ENCODE results near the gene DNMT3L.

The DNMT3L gene

DNA sequence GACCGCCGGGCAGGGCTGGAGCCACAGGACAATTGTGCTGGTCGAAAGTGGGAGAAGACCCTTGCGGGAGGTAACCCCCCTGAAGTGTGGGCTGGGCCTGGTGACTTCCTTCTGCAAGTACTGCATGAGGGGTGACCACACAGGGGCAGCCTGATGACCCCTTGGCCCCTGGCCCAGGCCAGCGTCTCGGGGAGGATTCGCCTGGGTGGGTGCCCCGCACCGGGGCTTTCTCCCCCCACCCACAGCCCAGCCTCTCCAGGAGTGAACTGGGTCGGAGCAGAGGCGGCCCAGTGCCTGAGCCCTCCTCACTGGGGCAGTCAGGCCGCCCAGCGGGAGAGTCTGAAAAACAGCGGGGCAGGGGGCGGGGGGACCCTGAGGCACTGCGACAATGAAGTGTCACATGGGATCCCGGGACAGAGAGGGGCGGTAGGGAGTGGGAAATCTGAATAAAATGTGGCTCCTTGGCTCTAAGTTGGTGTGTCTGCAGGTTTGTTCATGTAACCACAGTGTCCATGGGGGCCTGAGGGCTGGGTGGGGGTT is 1.6 kb upstream of the DNMT3L start:
- no peak for DNase-seq
- POLR2A ChIA-PET = interaction anchor here (0.8 kb wide), 1 partner anchor 1729 kb away, joined by 7 read pairs; no protein-coding TSS in a partner anchor
- 91% methylated on average over 12 of the region's 18 CpGs for WGBS (ENCODE audit: insufficient coverage)

DNA sequence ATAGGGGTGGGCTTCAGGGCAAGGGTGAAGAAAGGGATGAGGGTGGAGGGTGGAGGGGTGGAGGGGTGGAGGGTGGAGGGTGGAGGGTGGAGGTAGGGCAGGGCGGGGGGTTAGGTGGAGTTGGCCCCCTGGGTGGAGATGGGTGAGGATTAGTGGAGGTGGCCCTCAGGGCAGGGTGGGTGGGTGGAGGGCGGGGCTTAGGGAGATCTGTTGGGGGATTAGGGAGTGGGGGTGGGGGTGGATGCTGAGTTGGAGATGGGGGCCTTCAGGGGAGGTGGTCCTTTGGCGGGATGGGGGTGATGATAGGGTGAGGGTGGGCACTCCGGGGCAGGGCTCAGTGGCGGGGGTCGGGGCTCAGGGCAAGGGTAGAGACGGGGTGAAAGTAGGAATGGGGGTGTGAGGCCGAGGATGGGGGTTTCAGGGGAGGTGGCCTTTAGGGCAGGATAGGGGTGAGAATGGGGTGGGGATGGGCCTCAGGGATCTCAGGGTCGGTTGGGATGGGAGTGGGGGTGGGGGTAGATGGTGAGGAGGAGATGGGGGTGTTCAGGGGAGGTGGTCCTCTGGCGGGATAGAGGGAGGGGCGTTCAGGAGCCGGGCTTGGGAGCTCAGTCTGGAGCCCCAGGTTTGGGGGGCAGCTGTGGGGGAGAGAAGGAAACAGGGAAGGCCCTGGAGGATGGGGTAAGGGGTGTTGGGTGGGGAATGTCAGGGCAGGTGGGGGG is 800 bp upstream of the DNMT3L start:
- CTCF ChIA-PET = no interaction called here
- Histone ChIP-seq H3K36me3 (ENCODE audit: control insufficient read depth in 4 of 4, insufficient read depth in 4 of 4, low read length in 3 of 4) (no peaks in the 10 kb centered on the region), H3K9me3 (ENCODE audit: control extremely low read depth in 1 of 5, control insufficient read depth in 4 of 5, insufficient read depth in 2 of 5, low read depth in 1 of 5, low read length in 4 of 5) (no peaks in the 10 kb centered on the region), H3K27me3 (replicated peaks in 2 of 5; ENCODE audit: control insufficient read depth in 4 of 5, insufficient read depth in 5 of 5, low read length in 4 of 5) (no peaks in the 10 kb centered on the region), H3K27ac (ENCODE audit: insufficient read depth in 1 of 2, low read depth in 1 of 2, low read length in 2 of 2, poor library complexity in 1 of 2, severe bottlenecking in 2 of 2) (no peak overlapping the region), H3K4me3 (ENCODE audit: control insufficient read depth in 1 of 7, extremely low read depth in 1 of 7, insufficient read depth in 4 of 7, low read depth in 2 of 7, low read length in 6 of 7) (no peak overlapping the region), H3K4me1 (ENCODE audit: control extremely low read depth in 1 of 4, control insufficient read depth in 4 of 4, insufficient read depth in 4 of 4, low read length in 3 of 4) (peaks cover 0 to 2% (median 0%) of the 10 kb centered on the region in 4 experiments)
- WGBS (ENCODE audit: insufficient coverage) = 97% methylated on average over 8 of the region's 12 CpGs
- POLR2A ChIA-PET = no interaction called here
- DNase-seq = no peak

More for the DNA sequence above, 1.6 kb upstream of the DNMT3L start:
- no peak overlapping the region for H3K4me3 ChIP-seq (ENCODE audit: control insufficient read depth in 1 of 7, extremely low read depth in 1 of 7, insufficient read depth in 4 of 7, low read depth in 2 of 7, low read length in 6 of 7)
- no peaks in the 10 kb centered on the region for H3K27me3 ChIP-seq (replicated peaks in 2 of 5; ENCODE audit: control insufficient read depth in 4 of 5, insufficient read depth in 5 of 5, low read length in 4 of 5)
- no peaks in the 10 kb centered on the region for H3K9me3 ChIP-seq (ENCODE audit: control extremely low read depth in 1 of 5, control insufficient read depth in 4 of 5, insufficient read depth in 2 of 5, low read depth in 1 of 5, low read length in 4 of 5)
- H3K4me1 ChIP-seq (ENCODE audit: control extremely low read depth in 1 of 4, control insufficient read depth in 4 of 4, insufficient read depth in 4 of 4, low read length in 3 of 4) = peaks cover 0 to 2% (median 0%) of the 10 kb centered on the region in 4 experiments
- H3K36me3 ChIP-seq (ENCODE audit: control insufficient read depth in 4 of 4, insufficient read depth in 4 of 4, low read length in 3 of 4) = no peaks in the 10 kb centered on the region
- H3K27ac ChIP-seq (ENCODE audit: insufficient read depth in 1 of 2, low read depth in 1 of 2, low read length in 2 of 2, poor library complexity in 1 of 2, severe bottlenecking in 2 of 2) = no peak overlapping the region
- CTCF ChIA-PET = no interaction called here

DNA sequence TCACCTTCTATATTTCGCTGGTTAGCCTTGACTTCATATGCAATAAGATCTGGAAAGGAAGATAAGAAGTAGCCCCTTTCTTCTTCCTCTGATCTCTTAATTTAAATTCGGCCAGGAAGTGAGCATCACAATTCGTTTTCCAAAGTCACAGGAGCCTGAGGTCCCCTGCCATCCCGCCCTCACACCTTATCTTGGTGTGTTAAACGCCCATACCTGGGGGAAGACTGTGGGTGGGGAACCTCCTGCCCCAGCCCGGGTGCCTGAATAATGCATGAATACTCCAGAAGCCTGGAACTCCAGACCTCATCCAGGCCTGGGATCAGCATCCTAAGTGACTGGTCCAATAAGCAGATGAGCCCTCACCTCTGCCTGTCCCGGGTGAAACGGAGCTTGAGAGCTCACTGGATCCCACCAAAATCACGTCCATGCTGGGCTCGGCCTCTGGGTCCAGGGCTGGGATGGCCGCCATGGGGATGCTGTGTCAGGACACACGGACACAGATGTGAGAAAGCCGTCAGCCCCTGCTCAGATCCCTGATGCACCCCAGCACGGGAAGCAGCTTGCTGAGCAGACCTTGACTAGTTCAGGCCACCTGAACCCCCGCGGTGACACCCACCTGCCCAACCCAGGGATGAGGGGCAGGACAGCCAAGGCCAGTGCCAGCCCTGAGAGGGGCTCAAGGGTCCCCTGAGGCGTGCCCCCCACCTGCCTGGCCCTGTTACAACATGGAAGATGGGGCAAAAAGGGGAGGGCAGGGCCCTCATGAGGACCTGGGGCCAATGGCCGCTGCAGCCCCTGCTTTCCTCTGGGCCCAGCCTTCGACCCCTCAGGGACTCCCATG is 686 bp downstream of the DNMT3L start:
- peaks cover 0 to 2% (median 0%) of the 10 kb centered on the region in 4 experiments for H3K4me1 ChIP-seq (ENCODE audit: control extremely low read depth in 1 of 4, control insufficient read depth in 4 of 4, insufficient read depth in 4 of 4, low read length in 3 of 4)
- no peak overlapping the region for H3K27ac ChIP-seq (ENCODE audit: insufficient read depth in 1 of 2, low read depth in 1 of 2, low read length in 2 of 2, poor library complexity in 1 of 2, severe bottlenecking in 2 of 2)
- ChIA-PET CTCF (no interaction called here), POLR2A (no interaction called here)
- WGBS (ENCODE audit: insufficient coverage) = 95% methylated on average over 15 of the region's 19 CpGs
- no peak for DNase-seq
- H3K9me3 ChIP-seq (ENCODE audit: control extremely low read depth in 1 of 5, control insufficient read depth in 4 of 5, insufficient read depth in 2 of 5, low read depth in 1 of 5, low read length in 4 of 5) = no peaks in the 10 kb centered on the region
- no peaks in the 10 kb centered on the region for H3K36me3 ChIP-seq (ENCODE audit: control insufficient read depth in 4 of 4, insufficient read depth in 4 of 4, low read length in 3 of 4)
- no peak overlapping the region for H3K4me3 ChIP-seq (ENCODE audit: control insufficient read depth in 1 of 7, extremely low read depth in 1 of 7, insufficient read depth in 4 of 7, low read depth in 2 of 7, low read length in 6 of 7)
- no peaks in the 10 kb centered on the region for H3K27me3 ChIP-seq (replicated peaks in 2 of 5; ENCODE audit: control insufficient read depth in 4 of 5, insufficient read depth in 5 of 5, low read length in 4 of 5)

GRCh38 chr21:44260066-44260465 is 1.6 kb downstream of the DNMT3L start:
- no peaks in the 10 kb centered on the region for H3K36me3 ChIP-seq (ENCODE audit: control insufficient read depth in 4 of 4, insufficient read depth in 4 of 4, low read length in 3 of 4)
- CTCF ChIA-PET = no interaction called here
- H3K4me1 ChIP-seq (ENCODE audit: control extremely low read depth in 1 of 4, control insufficient read depth in 4 of 4, insufficient read depth in 4 of 4, low read length in 3 of 4) = peaks cover 0 to 2% (median 0%) of the 10 kb centered on the region in 4 experiments
- POLR2A ChIA-PET = no interaction called here
- DNase-seq = no peak
- H3K4me3 ChIP-seq (ENCODE audit: control insufficient read depth in 1 of 7, extremely low read depth in 1 of 7, insufficient read depth in 4 of 7, low read depth in 2 of 7, low read length in 6 of 7) = no peak overlapping the region
- WGBS (ENCODE audit: insufficient coverage) = 100% methylated on average over 1 of the region's 4 CpGs
- H3K27me3 ChIP-seq (replicated peaks in 2 of 5; ENCODE audit: control insufficient read depth in 4 of 5, insufficient read depth in 5 of 5, low read length in 4 of 5) = no peaks in the 10 kb centered on the region
- no peak overlapping the region for H3K27ac ChIP-seq (ENCODE audit: insufficient read depth in 1 of 2, low read depth in 1 of 2, low read length in 2 of 2, poor library complexity in 1 of 2, severe bottlenecking in 2 of 2)
- H3K9me3 ChIP-seq (ENCODE audit: control extremely low read depth in 1 of 5, control insufficient read depth in 4 of 5, insufficient read depth in 2 of 5, low read depth in 1 of 5, low read length in 4 of 5) = no peaks in the 10 kb centered on the region

GRCh38 chr21:44259082-44259705 is 2.5 kb downstream of the DNMT3L start:
- 98% methylated on average over 20 of the region's 22 CpGs for WGBS (ENCODE audit: insufficient coverage)
- DNase-seq = no peak
- Histone ChIP-seq H3K4me1 (ENCODE audit: control extremely low read depth in 1 of 4, control insufficient read depth in 4 of 4, insufficient read depth in 4 of 4, low read length in 3 of 4) (peaks cover 0 to 6% (median 5%) of the 10 kb centered on the region in 4 experiments), H3K4me3 (ENCODE audit: control insufficient read depth in 1 of 7, extremely low read depth in 1 of 7, insufficient read depth in 4 of 7, low read depth in 2 of 7, low read length in 6 of 7) (no peak overlapping the region), H3K27me3 (replicated peaks in 2 of 5; ENCODE audit: control insufficient read depth in 4 of 5, insufficient read depth in 5 of 5, low read length in 4 of 5) (no peaks in the 10 kb centered on the region), H3K9me3 (ENCODE audit: control extremely low read depth in 1 of 5, control insufficient read depth in 4 of 5, insufficient read depth in 2 of 5, low read depth in 1 of 5, low read length in 4 of 5) (no peaks in the 10 kb centered on the region), H3K27ac (ENCODE audit: insufficient read depth in 1 of 2, low read depth in 1 of 2, low read length in 2 of 2, poor library complexity in 1 of 2, severe bottlenecking in 2 of 2) (no peak overlapping the region), H3K36me3 (ENCODE audit: control insufficient read depth in 4 of 4, insufficient read depth in 4 of 4, low read length in 3 of 4) (no peaks in the 10 kb centered on the region)
- ChIA-PET CTCF (interaction anchor here (1.2 kb wide), 1 partner anchor 39 kb away, joined by 3 read pairs; no protein-coding TSS in a partner anchor), POLR2A (no interaction called here)

GRCh38 chr21:44258056-44258725 is 3.5 kb downstream of the DNMT3L start:
- ChIA-PET POLR2A (no interaction called here), CTCF (interaction anchor here (1.2 to 1.7 kb wide), 2 partner anchors 9 to 40 kb away, joined by 3 read pairs; no protein-coding TSS in a partner anchor)
- 96% methylated on average over 32 of the region's 34 CpGs for WGBS (ENCODE audit: insufficient coverage)
- DNase-seq = no peak
- Histone ChIP-seq H3K4me1 (ENCODE audit: control extremely low read depth in 1 of 4, control insufficient read depth in 4 of 4, insufficient read depth in 4 of 4, low read length in 3 of 4) (peaks cover 0 to 7% (median 6%) of the 10 kb centered on the region in 4 experiments), H3K9me3 (ENCODE audit: control extremely low read depth in 1 of 5, control insufficient read depth in 4 of 5, insufficient read depth in 2 of 5, low read depth in 1 of 5, low read length in 4 of 5) (no peaks in the 10 kb centered on the region), H3K27me3 (replicated peaks in 2 of 5; ENCODE audit: control insufficient read depth in 4 of 5, insufficient read depth in 5 of 5, low read length in 4 of 5) (no peaks in the 10 kb centered on the region), H3K27ac (ENCODE audit: insufficient read depth in 1 of 2, low read depth in 1 of 2, low read length in 2 of 2, poor library complexity in 1 of 2, severe bottlenecking in 2 of 2) (no peak overlapping the region), H3K4me3 (ENCODE audit: control insufficient read depth in 1 of 7, extremely low read depth in 1 of 7, insufficient read depth in 4 of 7, low read depth in 2 of 7, low read length in 6 of 7) (no peak overlapping the region), H3K36me3 (ENCODE audit: control insufficient read depth in 4 of 4, insufficient read depth in 4 of 4, low read length in 3 of 4) (no peaks in the 10 kb centered on the region)
